GM19324 (cell line): ENCODE results near the gene CHST15.

Source experiments
- ATAC-seq: cut with Tn5 transposase; IDR thresholded peaks from one replicate; pipeline ENCODE4 v1.9.1; 2021; ENCODE audit warnings: mild to moderate bottlenecking, moderate library complexity; ENCODE audit not compliant: unreplicated experiment, low FRiP score

The CHST15 gene

GRCh38 chr10:124016804-124017375 is 76.5 kb downstream of the CHST15 start:
- ATAC-seq: no peak

GRCh38 chr10:124015991-124016390 is 77.4 kb downstream of the CHST15 start:
- no peak for ATAC-seq

- ATAC-seq: no peak
Measured at GRCh38 chr10:124014416-124015154, 78.8 kb downstream of the CHST15 start.

GRCh38 chr10:124013916-124014315 is 79.5 kb downstream of the CHST15 start:
- ATAC-seq: no peak

- no peak for ATAC-seq
Measured at GRCh38 chr10:124012991-124013390, 80.4 kb downstream of the CHST15 start.

GRCh38 chr10:124012583-124012982 is 80.8 kb downstream of the CHST15 start:
- ATAC-seq: no peak

GRCh38 chr10:124012066-124012465 is 81.3 kb downstream of the CHST15 start:
- ATAC-seq: no peak

- ATAC-seq: no peak
Measured at GRCh38 chr10:124011464-124011863, 81.9 kb downstream of the CHST15 start.

GRCh38 chr10:124010563-124011131 is 82.8 kb downstream of the CHST15 start:
- no peak for ATAC-seq

GRCh38 chr10:124010024-124010423 is 83.4 kb downstream of the CHST15 start:
- ATAC-seq: no peak

- no peak for ATAC-seq
Measured at GRCh38 chr10:124009231-124010015, 84.0 kb downstream of the CHST15 start.

GRCh38 chr10:124008681-124009080 is 84.7 kb downstream of the CHST15 start:
- ATAC-seq: no peak

GRCh38 chr10:124008187-124008586 is 85.2 kb downstream of the CHST15 start:
- no peak for ATAC-seq

GRCh38 chr10:124007773-124008145 is 85.6 kb downstream of the CHST15 start:
- ATAC-seq: no peak

GRCh38 chr10:124007102-124007772 is 86.2 kb downstream of the CHST15 start:
- ATAC-seq: no peak

- no peak for ATAC-seq
Measured at GRCh38 chr10:124006526-124006925, 86.9 kb downstream of the CHST15 start.

GRCh38 chr10:124005991-124006392 is 87.4 kb downstream of the CHST15 start:
- ATAC-seq: no peak

- no peak for ATAC-seq
Measured at GRCh38 chr10:124005091-124005490, 88.3 kb downstream of the CHST15 start.

GRCh38 chr10:124004663-124005004 is 88.8 kb downstream of the CHST15 start:
- no peak for ATAC-seq

- ATAC-seq: no peak
Measured at GRCh38 chr10:124003871-124004662, 89.3 kb downstream of the CHST15 start.
